H1 (cell line): ENCODE data around the gene VEGFC. TPM values are rescaled to one million over a fixed set of nuclear protein-coding genes. Genes with fewer than 3 reads are reported as not detected.

Experiments used
- CTCF ChIA-PET: fragments of 300-600 bp; sonication (Branson Sonifier 250); formaldehyde crosslinking; loops from one replicate; lab custom pipeline; 2021; ENCODE audit not compliant: partially characterized antibody; lab: Charles Lee
- POLR2A ChIA-PET: fragments of 300-600 bp; sonication (Branson Sonifier 250); formaldehyde crosslinking; loops from one replicate; lab custom pipeline; 2021; ENCODE audit warnings: inconsistent platforms; ENCODE audit not compliant: partially characterized antibody; lab: Charles Lee
- DNase-seq, 2 experiments: peaks; one replicate each; pipeline versions ENCODE4 v3.0.0 to v3.0.0-alpha.2; 2010 to 2022; ENCODE audit warnings: low spot score in 2 of 2, low read depth in 1 of 2, mixed read lengths in 1 of 2
- FAIRE-seq: peaks from 2 replicates; lab custom pipeline; 2011; peaks lifted over from hg19 to GRCh38; lab: Jason Lieb, UNC
- H2AFZ ChIP-seq: 2 replicates; pipeline ENCODE4 v1.8.1; 2012; ENCODE audit warnings: low read length, inconsistent platforms
- H2AK5ac ChIP-seq: 2 replicates; pipeline ENCODE4 v1.6.1; 2013; ENCODE audit warnings: low read depth, low read length
- H2BK120ac ChIP-seq: replicated peaks from 2 replicates; pipeline ENCODE3; 2013; ENCODE audit warnings: low read depth, low read length, inconsistent platforms
- H2BK12ac ChIP-seq: 2 replicates; pipeline ENCODE4 v1.6.1; 2013; ENCODE audit warnings: low read depth, low read length
- H2BK15ac ChIP-seq: 2 replicates; pipeline ENCODE4 v1.6.1; 2013; ENCODE audit warnings: low read length
- H2BK20ac ChIP-seq: 2 replicates; pipeline ENCODE4 v1.6.1; 2013; ENCODE audit warnings: low read length
- H2BK5ac ChIP-seq: 2 replicates; pipeline ENCODE4 v1.6.1; 2013; ENCODE audit warnings: low read depth, low read length
- H3K14ac ChIP-seq: 2 replicates; pipeline ENCODE4 v1.6.1; 2013; ENCODE audit warnings: inconsistent platforms; ENCODE audit not compliant: insufficient read length
- H3K18ac ChIP-seq: 2 replicates; pipeline ENCODE4 v1.6.1; 2013; ENCODE audit warnings: low read length; ENCODE audit errors: extremely low read depth
- H3K23ac ChIP-seq: 2 replicates; pipeline ENCODE4 v1.6.1; 2013; ENCODE audit warnings: inconsistent platforms; ENCODE audit not compliant: insufficient read length
- H3K23me2 ChIP-seq: 2 replicates; pipeline ENCODE4 v1.6.1; 2013; ENCODE audit warnings: low read depth, low read length
- H3K27ac ChIP-seq: 2 replicates; pipeline ENCODE4 v1.6.1; 2011; ENCODE audit warnings: low read depth, low read length, inconsistent platforms
- H3K27me3 ChIP-seq, 4 experiments: replicated peaks in 1 of 4; 1 replicate in 1 of 4; 2 replicates in 3 of 4; pipeline versions ENCODE4 v1.6.1 to v1.8.1; 2011 to 2013; ENCODE audit warnings: low read length in 3 of 4, mild to moderate bottlenecking in 3 of 4, inconsistent platforms in 2 of 4, mixed read lengths in 2 of 4, moderate library complexity in 1 of 4; ENCODE audit not compliant: control insufficient read depth in 3 of 4, insufficient read depth in 3 of 4; ENCODE audit errors: extremely low read depth in 1 of 4
- H3K36me3 ChIP-seq, 4 experiments: 2 replicates each; pipeline versions ENCODE4 v1.6.1 to v1.8.1; 2011 to 2013; ENCODE audit warnings: mild to moderate bottlenecking in 4 of 4, low read length in 3 of 4, moderate library complexity in 2 of 4, control low read depth in 1 of 4, inconsistent platforms in 1 of 4; ENCODE audit not compliant: insufficient read depth in 4 of 4, control insufficient read depth in 2 of 4
- H3K4ac ChIP-seq: replicated peaks from 2 replicates; pipeline ENCODE3; 2013; ENCODE audit warnings: low read length, low read depth, mixed read lengths, inconsistent platforms; ENCODE audit not compliant: insufficient read length
- H3K4me1 ChIP-seq, 4 experiments: replicated peaks in 1 of 4; 1 replicate in 1 of 4; 2 replicates in 3 of 4; pipeline versions ENCODE4 v1.6.1 to v1.8.1; 2011 to 2013; ENCODE audit warnings: low read length in 3 of 4, inconsistent platforms in 2 of 4, mixed read lengths in 1 of 4; ENCODE audit not compliant: insufficient read depth in 4 of 4, control insufficient read depth in 3 of 4
- H3K4me2 ChIP-seq, 2 experiments: 2 replicates each; pipeline versions ENCODE4 v1.6.1 to v1.8.1; 2011 to 2013; ENCODE audit warnings: low read depth in 2 of 2, low read length in 2 of 2, control low read depth in 1 of 2, inconsistent platforms in 1 of 2, mild to moderate bottlenecking in 1 of 2; ENCODE audit not compliant: insufficient read depth in 1 of 2
- H3K4me3 ChIP-seq, 4 experiments: fragments of 200-600, 300-600 bp in 1 of 4; sonication (generic), shearing (Covaris generic), sonication (Bioruptor Twin) in 1 of 4; 2 replicates each; pipeline versions ENCODE4 v1.5.1 to v1.8.1; 2011 to 2016; ENCODE audit warnings: low read length in 4 of 4, low read depth in 3 of 4, control low read depth in 2 of 4, inconsistent platforms in 2 of 4, mild to moderate bottlenecking in 2 of 4, mixed read lengths in 1 of 4, moderate library complexity in 1 of 4; ENCODE audit not compliant: insufficient read depth in 2 of 4; ENCODE audit errors: extremely low read depth in 1 of 4
- H3K56ac ChIP-seq: replicated peaks from 2 replicates; pipeline ENCODE3; 2013; ENCODE audit warnings: low read depth, mild to moderate bottlenecking, mixed read lengths, low read length, inconsistent platforms; ENCODE audit not compliant: insufficient read length
- H3K79me1 ChIP-seq: 2 replicates; pipeline ENCODE4 v1.6.1; 2013; ENCODE audit warnings: low read depth, low read length, control low read depth
- H3K79me2 ChIP-seq, 2 experiments: 2 replicates each; pipeline versions ENCODE4 v1.6.1 to v1.8.1; 2012 to 2013; ENCODE audit warnings: low read length in 2 of 2, mild to moderate bottlenecking in 2 of 2, inconsistent platforms in 1 of 2; ENCODE audit not compliant: insufficient read depth in 2 of 2, control insufficient read depth in 1 of 2
- H3K9ac ChIP-seq, 4 experiments: replicated peaks in 1 of 4; 1 replicate in 1 of 4; 2 replicates in 3 of 4; pipeline versions ENCODE4 v1.6.1 to v1.8.1; 2011 to 2013; ENCODE audit warnings: low read depth in 3 of 4, low read length in 3 of 4, control low read depth in 2 of 4, mild to moderate bottlenecking in 2 of 4, moderate library complexity in 2 of 4, inconsistent platforms in 1 of 4; ENCODE audit errors: extremely low read depth in 1 of 4
- H3K9me3 ChIP-seq, 2 experiments: 2 replicates each; pipeline versions ENCODE4 v1.6.1 to v1.8.1; 2012 to 2013; ENCODE audit warnings: mild to moderate bottlenecking in 2 of 2, moderate library complexity in 2 of 2, control low read depth in 1 of 2, inconsistent platforms in 1 of 2, low read depth in 1 of 2, low read length in 1 of 2, mixed read lengths in 1 of 2; ENCODE audit not compliant: insufficient read depth in 2 of 2
- H4K20me1 ChIP-seq, 2 experiments: replicated peaks in 1 of 2; 2 replicates each; pipeline versions ENCODE3 to v1.8.1; 2011 to 2013; ENCODE audit warnings: inconsistent platforms in 2 of 2, low read length in 2 of 2, mild to moderate bottlenecking in 1 of 2; ENCODE audit not compliant: insufficient read depth in 2 of 2, control insufficient read depth in 1 of 2
- H4K5ac ChIP-seq: 2 replicates; pipeline ENCODE4 v1.6.1; 2013; ENCODE audit warnings: low read length, low read depth, mixed read lengths, inconsistent platforms; ENCODE audit not compliant: insufficient read length
- H4K8ac ChIP-seq: 2 replicates; pipeline ENCODE4 v1.8.0; 2013; ENCODE audit warnings: mild to moderate bottlenecking, moderate library complexity, low read length, inconsistent platforms; ENCODE audit not compliant: insufficient read depth; ENCODE audit errors: extremely low read depth
- H4K91ac ChIP-seq: replicated peaks from 2 replicates; pipeline ENCODE3; 2013; ENCODE audit warnings: low read length, mixed read lengths, inconsistent platforms; ENCODE audit not compliant: insufficient read length
- ASH2L ChIP-seq: fragments of 200-600, 300-600 bp; sonication (generic); IDR thresholded peaks from one replicate; pipeline ENCODE4 v1.7.1; 2017; ENCODE audit warnings: low read length
- EP300 ChIP-seq, 2 experiments: IDR thresholded peaks; 1 replicate in 1 of 2; 2 replicates in 1 of 2; pipeline ENCODE4 v1.6.1; 2011 to 2012; ENCODE audit warnings: low read depth in 2 of 2, low read length in 2 of 2, mild to moderate bottlenecking in 2 of 2, borderline replicate concordance in 1 of 2, inconsistent platforms in 1 of 2, moderate library complexity in 1 of 2
- SAP30 ChIP-seq: fragments of 300-600 bp; sonication (generic); IDR thresholded peaks from 2 replicates; pipeline ENCODE4 v1.7.1; 2012; ENCODE audit warnings: low read length, moderate library complexity, mild to moderate bottlenecking, inconsistent platforms; ENCODE audit not compliant: insufficient read depth, insufficient replicate concordance
- SP1 ChIP-seq: IDR thresholded peaks from 2 replicates; pipeline ENCODE4 v1.6.1; 2011; ENCODE audit warnings: low read depth, low read length
- SP4 ChIP-seq: IDR thresholded peaks from 2 replicates; pipeline ENCODE4 v1.6.1; 2012; ENCODE audit warnings: low read length, inconsistent platforms
- WGBS, 2 experiments: shearing (Covaris generic) in 1 of 2; methylation state at CpG; one replicate each; pipeline versions ENCODE4 v1.1.6 to v1.1.7; 2013 to 2015; ENCODE audit warnings: low lambda C conversion rate in 2 of 2, mixed read lengths in 2 of 2, inconsistent platforms in 1 of 2, low coverage in 1 of 2, missing lambda C conversion rate in 1 of 2; ENCODE audit not compliant: insufficient replicate concordance in 2 of 2, insufficient coverage in 1 of 2, insufficient read length in 1 of 2; ENCODE audit errors: extremely low coverage in 1 of 2, missing lambda C conversion rate in 1 of 2; 5-methylcytosine and 5-hydroxymethylcytosine counted together
- polyA plus RNA-seq, 7 experiments: library from polyadenylated mRNA; depleted of rRNA in 3 of 7; stranded (reverse) in 5 of 7; unstranded in 2 of 7; fragments of >200 nt in 5 of 7; fragments of 200-250 nt in 2 of 7; gene quantifications; 1 replicate in 5 of 7; 2 replicates in 1 of 7; 4 replicates in 1 of 7; pipeline versions ENCODE4 v1.2.1 to v1.2.3, GENCODE V29; 2011 to 2013; ENCODE audit warnings: missing spikeins in 2 of 7, mixed read lengths in 2 of 7
- total RNA-seq: library from RNA; stranded (reverse); fragmentation: NEBNext Ultra II Directional; extraction: Animal tissue kit (Norgen Biotek cat#: 25700); gene quantifications from 2 replicates; pipeline ENCODE4 v1.2.1, GENCODE V29; 2021
- TF ChIP-seq, protein P1 (sequence below): IDR thresholded peaks from 2 replicates; pipeline ENCODE4 v1.6.1; 2012; ENCODE audit warnings: low read length, inconsistent platforms

Gene VEGFC
- total and polyA plus RNA-seq, 2 of the 8 experiments (the other 6 are each of a cell fraction or from before 2014, with no cell fraction given) = 0.53 to 1.4 TPM

DNA sequence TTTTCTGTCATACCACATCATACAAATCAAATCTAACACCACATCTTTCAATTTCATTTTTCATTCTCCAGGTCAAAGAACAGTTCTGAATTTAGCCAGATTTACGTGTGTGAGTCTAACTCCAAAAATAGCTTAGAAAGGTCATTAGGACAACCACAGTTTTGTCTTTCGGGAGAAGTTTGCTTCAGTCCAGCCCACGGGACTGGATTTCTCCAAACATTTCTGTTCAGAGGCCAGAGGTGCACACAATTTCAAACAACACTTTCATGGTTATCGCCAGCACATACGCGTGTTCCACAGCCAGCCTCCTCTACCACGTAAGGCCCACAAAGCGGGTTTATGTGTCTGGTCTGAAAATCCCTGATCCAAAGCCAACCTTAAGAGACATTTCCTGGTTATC is 65.9 kb downstream of the VEGFC start:
- H3K9ac ChIP-seq = no peak overlapping the region
- H4K5ac ChIP-seq = no peak overlapping the region
- H2BK120ac ChIP-seq = no peak overlapping the region
- FAIRE-seq = no peak
- H3K79me2 ChIP-seq = no peaks in the 10 kb centered on the region
- H2AFZ ChIP-seq = no peak overlapping the region
- WGBS, 2 experiments = 96% methylated on average over 8 of the region's 8 CpGs; no CpG with 5 or more reads in 1 of the 2 experiments
- no peak overlapping the region for H3K4ac ChIP-seq
- no peaks in the 10 kb centered on the region for H3K4me1 ChIP-seq
- no peak overlapping the region for H2BK5ac ChIP-seq
- H3K36me3 ChIP-seq = no peaks in the 10 kb centered on the region
- H3K4me2 ChIP-seq = no peak overlapping the region
- H4K20me1 ChIP-seq = no peaks in the 10 kb centered on the region
- no peak overlapping the region for H3K23ac ChIP-seq
- no peaks in the 10 kb centered on the region for H3K23me2 ChIP-seq
- H2AK5ac ChIP-seq = no peak overlapping the region
- H3K9me3 ChIP-seq = no peaks in the 10 kb centered on the region
- H4K91ac ChIP-seq = no peak overlapping the region
- no peak for DNase-seq
- H2BK20ac ChIP-seq = no peak overlapping the region
- H2BK15ac ChIP-seq = no peak overlapping the region
- ChIA-PET POLR2A (no interaction called here), CTCF (no interaction called here)
- H4K8ac ChIP-seq = no peak overlapping the region
- no peaks in the 10 kb centered on the region for H3K79me1 ChIP-seq
- no peak overlapping the region for H3K27ac ChIP-seq
- H3K18ac ChIP-seq = no peak overlapping the region
- H3K4me3 ChIP-seq = no peak overlapping the region
- no peak overlapping the region for H2BK12ac ChIP-seq
- H3K56ac ChIP-seq = no peak overlapping the region
- TF ChIP-seq, protein P1, sequence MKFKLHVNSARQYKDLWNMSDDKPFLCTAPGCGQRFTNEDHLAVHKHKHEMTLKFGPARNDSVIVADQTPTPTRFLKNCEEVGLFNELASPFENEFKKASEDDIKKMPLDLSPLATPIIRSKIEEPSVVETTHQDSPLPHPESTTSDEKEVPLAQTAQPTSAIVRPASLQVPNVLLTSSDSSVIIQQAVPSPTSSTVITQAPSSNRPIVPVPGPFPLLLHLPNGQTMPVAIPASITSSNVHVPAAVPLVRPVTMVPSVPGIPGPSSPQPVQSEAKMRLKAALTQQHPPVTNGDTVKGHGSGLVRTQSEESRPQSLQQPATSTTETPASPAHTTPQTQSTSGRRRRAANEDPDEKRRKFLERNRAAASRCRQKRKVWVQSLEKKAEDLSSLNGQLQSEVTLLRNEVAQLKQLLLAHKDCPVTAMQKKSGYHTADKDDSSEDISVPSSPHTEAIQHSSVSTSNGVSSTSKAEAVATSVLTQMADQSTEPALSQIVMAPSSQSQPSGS = no peak
- TF ChIP-seq SAP30 (no peak), SP4 (no peak), SP1 (no peak), EP300 (IDR thresholded peaks at IDR 0.05; ENCODE audit: borderline replicate concordance in 1 of 2, low read depth in 2 of 2, low read length in 2 of 2) (no peak), ASH2L (no peak)
- H3K27me3 ChIP-seq = no peaks in the 10 kb centered on the region
- H3K14ac ChIP-seq = no peak overlapping the region
